Measurements from ENCODE around the gene MICU2.
A peak's percentile ranks its signal among the peaks of the same experiment; 100 is the strongest.
"Not testable (repeated sequence)": the region's sequence is repeated elsewhere in the genome, so short reads cannot be mapped to it uniquely, and the experiment has no call there.

The MICU2 gene

DNA sequence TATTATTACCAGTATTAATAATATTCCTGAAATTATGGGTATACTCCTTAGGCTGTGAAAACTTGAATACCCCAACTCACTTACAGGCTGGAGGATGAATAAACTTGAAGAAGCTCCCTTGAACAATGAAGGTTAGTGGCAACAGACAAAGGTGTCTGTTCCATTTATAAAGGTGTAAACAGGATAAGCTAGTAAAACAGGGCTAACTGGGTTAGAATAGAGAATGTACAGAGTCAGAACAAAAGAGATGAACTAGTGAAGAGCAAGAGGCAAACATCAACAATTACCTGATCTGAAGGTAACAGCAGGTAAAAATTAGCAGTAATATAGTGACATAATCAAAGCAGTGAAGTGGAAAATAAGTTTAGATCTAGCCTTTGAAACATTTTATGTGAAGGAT is 23.2 kb downstream of the MICU2 start:
- no peak overlapping the region for H3K4me3 Mint-ChIP-seq
- peaks cover 6% of the 10 kb centered on the region for H3K9me3 Mint-ChIP-seq
- DNase-seq: no peak
- H3K27ac Mint-ChIP-seq: peak overlapping the region; percentile 2
- peaks cover 32% of the 10 kb centered on the region for H3K36me3 Mint-ChIP-seq (ENCODE audit: low read depth)
- H3K27me3 Mint-ChIP-seq: no peaks in the 10 kb centered on the region
- peaks cover 50% of the 10 kb centered on the region for H3K4me1 Mint-ChIP-seq (ENCODE audit: low read depth)

DNA sequence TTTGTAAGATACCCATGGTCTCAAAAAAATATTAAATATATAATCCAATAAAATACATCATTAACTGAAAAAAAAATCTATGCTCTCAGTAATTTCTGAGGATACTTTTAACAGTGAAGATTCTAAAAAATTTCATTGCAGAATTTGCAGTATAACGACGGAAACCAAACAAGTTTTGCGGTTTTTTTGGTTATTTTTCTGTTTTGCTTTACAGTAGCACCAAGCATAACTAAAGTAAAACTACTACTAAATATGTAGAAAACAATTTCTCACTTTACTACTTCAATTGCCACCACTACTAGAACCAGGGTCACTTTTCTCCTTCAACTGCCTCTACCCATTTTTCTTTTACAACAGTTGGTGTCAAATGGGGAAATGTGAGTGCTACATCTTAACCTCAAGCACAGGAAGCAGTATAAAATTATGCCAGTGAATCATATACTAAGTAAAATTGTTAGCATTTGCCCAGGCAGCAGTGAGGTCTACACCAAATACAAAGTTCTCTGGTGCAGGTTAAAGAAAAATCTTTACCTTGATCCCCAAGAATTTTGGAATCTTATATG is 24.1 kb downstream of the MICU2 start:
- H3K36me3 Mint-ChIP-seq (ENCODE audit: low read depth): peaks cover 28% of the 10 kb centered on the region
- peaks cover 6% of the 10 kb centered on the region for H3K9me3 Mint-ChIP-seq
- no peak for DNase-seq
- peaks cover 53% of the 10 kb centered on the region for H3K4me1 Mint-ChIP-seq (ENCODE audit: low read depth)
- no peak overlapping the region for H3K4me3 Mint-ChIP-seq
- H3K27ac Mint-ChIP-seq: peak overlapping the region; percentile 53
- no peaks in the 10 kb centered on the region for H3K27me3 Mint-ChIP-seq

DNA sequence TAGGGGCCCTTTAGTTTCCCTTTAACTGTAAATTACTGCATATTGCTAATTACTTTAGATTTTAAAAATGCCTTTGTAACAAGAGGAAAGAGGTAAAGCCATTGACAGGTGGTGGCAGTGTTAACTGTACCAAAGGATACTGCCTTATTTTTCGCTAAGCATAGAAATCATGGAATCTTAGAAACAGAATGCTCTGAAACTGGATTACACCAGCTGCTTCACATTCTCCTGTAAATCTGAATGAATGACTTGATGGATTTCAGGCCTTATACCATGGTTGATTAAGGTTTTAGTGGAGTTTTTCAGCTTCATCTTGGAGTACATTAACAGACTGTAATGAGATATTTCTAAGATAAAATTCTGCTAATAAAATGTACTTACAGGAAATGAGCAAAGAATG is 25.2 kb downstream of the MICU2 start:
- Mint-ChIP-seq H3K4me1 (ENCODE audit: low read depth) (peaks cover 62% of the 10 kb centered on the region), H3K9me3 (peaks cover 6% of the 10 kb centered on the region), H3K36me3 (ENCODE audit: low read depth) (peaks cover 23% of the 10 kb centered on the region), H3K27me3 (no peaks in the 10 kb centered on the region), H3K27ac (no peak overlapping the region), H3K4me3 (no peak overlapping the region)
- no peak for DNase-seq

DNA sequence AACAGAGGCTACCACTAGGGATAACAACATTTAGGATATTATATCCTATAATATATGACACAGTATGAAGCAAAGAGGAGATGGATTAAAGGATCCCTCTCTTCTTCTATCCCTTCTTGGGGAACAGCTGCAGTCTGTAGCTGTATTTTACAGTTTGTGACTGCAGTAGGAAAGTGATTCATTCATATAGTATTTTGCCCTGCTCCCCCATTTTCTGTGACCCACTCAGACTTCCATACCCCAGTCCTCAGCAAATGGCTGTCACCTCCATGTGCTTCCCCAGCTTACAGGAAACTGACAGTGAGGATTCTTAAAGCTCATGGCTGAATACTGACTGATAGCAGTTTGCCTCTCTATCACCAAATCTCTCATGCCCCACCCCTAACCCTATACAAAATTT is 27.5 kb downstream of the MICU2 start:
- Mint-ChIP-seq H3K4me3 (no peak overlapping the region), H3K4me1 (ENCODE audit: low read depth) (peaks cover 56% of the 10 kb centered on the region), H3K36me3 (ENCODE audit: low read depth) (peaks cover 9% of the 10 kb centered on the region), H3K27me3 (no peaks in the 10 kb centered on the region), H3K27ac (no peak overlapping the region), H3K9me3 (no peaks in the 10 kb centered on the region)
- no peak for DNase-seq

DNA sequence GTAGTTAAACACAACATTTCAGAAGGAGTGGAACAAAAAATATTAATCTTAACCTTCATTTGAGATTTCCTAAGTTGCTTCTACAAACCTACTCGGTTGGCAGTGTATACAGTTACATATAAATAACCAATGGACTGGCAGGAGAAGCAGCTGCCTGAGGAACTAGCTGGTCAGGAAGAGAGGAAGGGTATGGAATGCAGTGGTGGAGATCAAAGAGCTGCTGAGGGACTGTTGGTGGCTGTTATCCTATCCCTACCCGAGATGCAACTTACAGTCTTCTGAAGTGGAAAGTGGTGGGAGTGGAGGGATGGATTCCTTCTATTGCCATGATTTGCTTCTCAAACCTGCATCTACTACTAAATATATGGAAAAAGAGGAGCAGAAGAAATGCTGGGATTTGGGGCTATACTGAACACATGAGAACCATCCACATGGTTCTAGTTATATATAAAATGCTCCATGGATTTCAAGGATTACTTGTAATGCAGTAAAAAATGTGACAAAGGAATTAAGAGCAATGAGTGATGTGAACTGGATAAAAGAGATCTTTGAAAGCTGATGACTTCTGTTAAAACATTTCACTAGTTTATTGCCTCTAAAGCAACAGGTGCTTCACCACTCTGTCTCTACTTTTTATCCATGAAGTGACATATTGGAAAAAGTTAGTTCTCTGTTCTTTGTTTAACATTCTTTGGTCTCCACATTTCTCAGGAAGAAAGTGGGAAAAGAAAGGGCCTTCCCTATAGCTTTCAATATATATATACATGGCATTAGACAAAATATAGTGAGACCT is 29.9 kb downstream of the MICU2 start:
- Mint-ChIP-seq H3K36me3 (ENCODE audit: low read depth) (peaks cover 5% of the 10 kb centered on the region), H3K4me1 (ENCODE audit: low read depth) (peaks cover 48% of the 10 kb centered on the region), H3K9me3 (no peaks in the 10 kb centered on the region), H3K27ac (no peak overlapping the region), H3K4me3 (no peak overlapping the region), H3K27me3 (no peaks in the 10 kb centered on the region)
- no peak for DNase-seq

DNA sequence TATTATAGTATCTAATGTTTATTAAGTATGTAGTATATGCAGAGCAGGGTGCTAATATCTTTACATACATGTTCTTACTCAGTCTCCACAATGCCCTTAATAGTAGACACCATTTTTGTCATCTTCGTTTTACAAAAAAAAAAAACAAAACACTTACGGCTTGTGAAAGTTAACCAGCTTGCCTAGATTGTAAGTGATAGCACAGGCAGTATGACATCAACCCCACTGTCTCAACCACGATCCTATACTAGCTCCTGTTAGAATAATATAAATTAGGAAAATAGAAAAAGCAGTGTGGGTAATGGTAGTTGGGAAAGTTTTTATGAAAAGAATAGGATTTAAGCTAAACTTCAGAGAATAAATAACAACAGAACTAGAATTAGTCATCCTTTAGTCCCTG is 34.3 kb downstream of the MICU2 start:
- Mint-ChIP-seq H3K27ac (no peak overlapping the region), H3K4me3 (no peak overlapping the region), H3K9me3 (no peaks in the 10 kb centered on the region), H3K36me3 (ENCODE audit: low read depth) (peaks cover 25% of the 10 kb centered on the region), H3K27me3 (no peaks in the 10 kb centered on the region), H3K4me1 (ENCODE audit: low read depth) (peaks cover 43% of the 10 kb centered on the region)
- no peak for DNase-seq

DNA sequence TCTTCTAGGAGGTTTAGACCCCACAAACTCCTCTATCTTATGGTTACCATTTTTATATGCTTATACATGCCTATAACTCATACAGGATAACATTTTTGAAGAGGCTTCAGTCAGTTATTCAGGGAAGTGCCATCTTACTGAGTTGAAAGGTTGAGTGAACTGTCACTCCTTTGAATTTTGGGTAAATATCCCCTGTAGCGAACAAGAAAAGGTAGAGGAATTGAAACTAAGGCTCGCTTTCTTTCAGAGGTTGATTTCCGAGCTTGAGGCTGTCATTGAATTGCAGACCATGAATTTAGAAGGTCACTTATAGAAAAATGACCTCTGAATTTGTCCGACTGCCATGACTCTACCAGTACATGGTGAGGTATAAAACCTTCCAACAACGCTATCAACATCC is 35.1 kb downstream of the MICU2 start:
- DNase-seq: no peak
- H3K27ac Mint-ChIP-seq: no peak overlapping the region
- H3K27me3 Mint-ChIP-seq: no peaks in the 10 kb centered on the region
- no peak overlapping the region for H3K4me3 Mint-ChIP-seq
- peaks cover 34% of the 10 kb centered on the region for H3K4me1 Mint-ChIP-seq (ENCODE audit: low read depth)
- H3K9me3 Mint-ChIP-seq: no peaks in the 10 kb centered on the region
- peaks cover 33% of the 10 kb centered on the region for H3K36me3 Mint-ChIP-seq (ENCODE audit: low read depth)

DNA sequence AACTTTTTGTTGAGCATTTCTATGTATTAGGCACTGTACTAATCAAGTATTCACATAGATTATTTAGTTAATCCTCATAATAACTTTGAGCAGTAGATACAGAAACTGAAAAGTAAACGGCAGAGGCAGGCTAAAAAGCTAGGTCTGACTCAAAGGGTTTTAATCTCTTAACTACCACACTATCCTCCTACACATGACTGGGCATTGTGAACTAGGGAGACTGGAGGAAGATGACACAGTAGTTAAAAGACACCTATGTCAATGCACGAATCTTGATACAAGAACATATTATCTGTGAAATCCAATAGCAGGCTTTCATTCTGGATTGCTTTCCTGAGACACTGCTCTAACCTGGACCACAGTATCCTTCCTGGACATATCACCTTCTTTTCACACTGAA is 36.3 kb downstream of the MICU2 start:
- Mint-ChIP-seq H3K4me3 (no peak overlapping the region), H3K27ac (peak overlapping the region; percentile 63), H3K27me3 (no peaks in the 10 kb centered on the region), H3K4me1 (ENCODE audit: low read depth) (peaks cover 33% of the 10 kb centered on the region), H3K9me3 (peaks cover under 1% of the 10 kb centered on the region), H3K36me3 (ENCODE audit: low read depth) (peaks cover 44% of the 10 kb centered on the region)
- no peak for DNase-seq

DNA sequence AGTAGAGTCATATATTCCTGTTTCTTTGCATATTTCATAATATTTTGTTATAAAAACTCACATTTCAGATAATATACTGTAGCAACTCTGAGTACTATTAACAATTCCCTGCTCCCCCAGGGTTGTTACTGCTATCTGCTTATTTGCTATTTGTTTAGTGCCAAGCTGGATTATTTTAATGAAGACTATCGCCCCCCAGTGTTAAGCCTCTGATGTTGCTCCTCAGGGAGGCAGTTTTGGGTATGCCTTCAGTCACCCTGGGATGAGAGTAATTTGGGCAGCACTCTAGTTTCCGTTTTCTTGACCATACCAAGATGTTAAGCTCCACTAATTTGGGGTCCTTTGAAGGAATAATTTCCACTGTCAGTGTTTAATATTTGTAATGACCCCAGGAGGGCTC is 46.0 kb downstream of the MICU2 start:
- no peaks in the 10 kb centered on the region for H3K27me3 Mint-ChIP-seq
- no peak for DNase-seq
- H3K4me3 Mint-ChIP-seq: no peak overlapping the region
- peaks cover 2% of the 10 kb centered on the region for H3K9me3 Mint-ChIP-seq
- H3K27ac Mint-ChIP-seq: no peak overlapping the region
- H3K4me1 Mint-ChIP-seq (ENCODE audit: low read depth): peaks cover 3% of the 10 kb centered on the region
- H3K36me3 Mint-ChIP-seq (ENCODE audit: low read depth): peaks cover 83% of the 10 kb centered on the region

DNA sequence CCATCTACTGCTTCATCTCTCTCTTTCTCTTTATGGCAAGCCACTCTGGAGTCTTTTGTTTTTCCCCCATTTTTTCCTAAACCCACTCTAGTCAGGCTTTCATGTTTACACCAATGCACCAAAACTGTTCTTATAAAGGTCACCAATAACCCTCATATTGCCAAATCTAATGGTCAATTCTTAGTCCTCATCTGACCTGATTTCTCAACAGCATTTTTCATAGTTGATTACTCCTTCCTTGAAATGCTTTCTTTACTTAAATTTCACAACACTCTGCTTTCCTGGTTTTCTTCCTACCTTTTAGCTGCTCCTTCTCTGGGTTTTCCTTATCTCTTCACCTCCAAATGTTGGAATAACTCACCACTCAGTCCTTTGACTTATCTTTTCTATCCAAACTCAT is 47.9 kb downstream of the MICU2 start:
- H3K27me3 Mint-ChIP-seq: no peaks in the 10 kb centered on the region
- H3K27ac Mint-ChIP-seq: no peak overlapping the region
- H3K4me1 Mint-ChIP-seq (ENCODE audit: low read depth): peaks cover 3% of the 10 kb centered on the region
- H3K4me3 Mint-ChIP-seq: no peak overlapping the region
- no peaks in the 10 kb centered on the region for H3K9me3 Mint-ChIP-seq
- no peak for DNase-seq
- peaks cover 75% of the 10 kb centered on the region for H3K36me3 Mint-ChIP-seq (ENCODE audit: low read depth)

DNA sequence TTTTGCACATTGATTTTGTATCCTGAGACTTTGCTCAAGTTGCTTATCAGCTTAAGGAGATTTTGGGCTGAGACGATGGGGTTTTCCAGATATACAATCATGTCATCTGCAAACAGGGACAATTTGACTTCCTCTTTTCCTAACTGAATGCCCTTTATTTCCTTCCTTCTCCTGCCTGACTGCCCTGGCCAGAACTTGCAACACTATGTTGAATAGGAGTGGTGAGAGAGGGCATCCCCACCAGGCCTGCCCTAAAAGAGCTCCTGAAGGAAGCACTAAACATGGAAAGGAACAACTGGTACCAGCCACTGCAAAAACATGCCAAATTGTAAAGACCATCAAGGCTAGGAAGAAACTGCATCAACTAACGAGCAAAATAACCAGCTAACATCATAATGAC is 50.7 kb downstream of the MICU2 start:
- not testable (repeated sequence) for DNase-seq; H3K27me3 Mint-ChIP-seq; H3K9me3 Mint-ChIP-seq; H3K4me3 Mint-ChIP-seq; H3K27ac Mint-ChIP-seq; H3K4me1 Mint-ChIP-seq (ENCODE audit: low read depth)
- peaks cover 61% of the 10 kb centered on the region for H3K36me3 Mint-ChIP-seq (ENCODE audit: low read depth)

DNA sequence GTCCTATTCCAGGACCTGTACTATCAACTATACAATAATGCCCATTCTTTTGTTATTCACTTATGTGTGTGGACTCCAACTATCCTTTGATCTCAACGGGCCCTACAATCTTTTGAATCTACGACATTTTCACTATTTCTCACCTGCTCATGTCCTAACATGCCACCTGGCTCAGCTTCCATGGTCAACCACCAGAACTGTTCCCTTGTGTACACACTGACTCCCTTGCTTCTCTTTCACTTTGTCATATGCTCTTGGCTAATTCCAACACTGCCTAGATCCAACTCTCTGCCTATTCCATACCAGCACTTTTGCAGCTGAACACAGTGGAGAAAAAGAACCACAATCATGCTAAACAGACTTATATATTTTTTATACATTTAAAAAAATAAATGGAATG is 53.1 kb downstream of the MICU2 start:
- no peak for DNase-seq
- H3K36me3 Mint-ChIP-seq (ENCODE audit: low read depth): peaks cover 52% of the 10 kb centered on the region
- no peak overlapping the region for H3K4me3 Mint-ChIP-seq
- peak overlapping the region; percentile 2 for H3K27ac Mint-ChIP-seq
- H3K4me1 Mint-ChIP-seq (ENCODE audit: low read depth): peaks cover 11% of the 10 kb centered on the region
- no peaks in the 10 kb centered on the region for H3K9me3 Mint-ChIP-seq
- H3K27me3 Mint-ChIP-seq: no peaks in the 10 kb centered on the region

DNA sequence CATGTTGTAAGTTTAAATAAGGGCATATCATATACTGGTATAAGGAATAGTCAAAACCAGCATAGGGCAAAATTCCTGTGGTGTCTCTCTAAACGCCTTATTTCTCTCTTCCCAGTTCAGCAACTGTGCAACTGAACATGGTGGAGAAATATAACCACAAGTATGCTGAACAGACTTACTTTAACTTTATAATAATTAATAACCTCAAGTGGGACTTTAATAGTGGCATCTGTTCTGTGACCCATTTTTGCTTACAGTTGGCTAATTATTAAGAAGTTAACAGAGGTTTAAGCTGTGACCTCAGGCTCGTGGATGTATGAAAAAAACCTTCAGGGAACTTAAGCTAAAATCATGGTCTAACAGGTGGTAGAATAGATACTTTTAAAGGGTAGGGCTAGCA is 54.3 kb downstream of the MICU2 start:
- Mint-ChIP-seq H3K4me3 (no peak overlapping the region), H3K27ac (no peak overlapping the region), H3K27me3 (no peaks in the 10 kb centered on the region), H3K36me3 (ENCODE audit: low read depth) (peaks cover 54% of the 10 kb centered on the region), H3K9me3 (no peaks in the 10 kb centered on the region), H3K4me1 (ENCODE audit: low read depth) (peaks cover 16% of the 10 kb centered on the region)
- DNase-seq: no peak

DNA sequence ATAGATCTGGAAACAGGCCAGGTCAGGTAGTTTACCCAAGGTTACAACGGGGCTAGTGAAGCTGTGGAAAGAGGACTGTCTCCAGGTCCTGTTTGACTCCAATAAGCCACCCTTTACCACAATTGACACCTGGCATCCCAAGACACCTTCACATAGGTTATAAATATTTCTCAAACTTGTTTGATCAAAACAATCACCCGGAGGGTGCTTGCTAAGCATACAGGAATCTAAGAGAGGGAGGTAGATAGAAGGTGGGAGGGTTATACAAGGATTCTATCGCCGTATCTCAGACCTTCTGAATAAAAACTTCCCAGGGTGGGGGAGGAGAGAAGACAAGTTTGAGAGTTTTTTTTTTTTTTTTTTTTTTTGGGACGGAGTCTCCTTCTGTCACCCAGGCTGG is 55.4 kb downstream of the MICU2 start:
- Mint-ChIP-seq H3K27ac (no peak overlapping the region), H3K4me1 (ENCODE audit: low read depth) (peaks cover 25% of the 10 kb centered on the region), H3K36me3 (ENCODE audit: low read depth) (peaks cover 53% of the 10 kb centered on the region), H3K9me3 (no peaks in the 10 kb centered on the region), H3K4me3 (no peak overlapping the region), H3K27me3 (no peaks in the 10 kb centered on the region)
- DNase-seq: no peak

DNA sequence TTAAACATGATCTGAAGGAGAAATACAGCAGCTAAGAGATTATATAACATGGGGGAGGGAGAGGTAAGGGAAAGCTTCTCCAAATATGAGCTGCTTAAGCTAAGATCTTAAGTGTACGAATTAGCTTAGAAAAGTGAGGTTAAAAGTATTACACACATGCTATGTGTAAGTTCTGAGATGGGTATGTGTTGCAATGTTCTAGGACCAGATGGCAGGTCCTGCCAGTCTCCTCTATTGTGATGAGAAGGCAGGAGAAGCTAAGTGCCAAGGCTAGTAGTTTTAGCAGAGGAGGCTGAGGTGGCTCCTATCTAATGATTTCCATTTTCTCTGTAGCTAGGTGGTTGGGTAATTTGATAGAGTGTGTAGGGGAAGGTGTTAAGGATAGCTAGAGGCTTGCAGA is 57.6 kb downstream of the MICU2 start:
- Mint-ChIP-seq H3K27ac (no peak overlapping the region), H3K4me1 (ENCODE audit: low read depth) (peaks cover 36% of the 10 kb centered on the region), H3K27me3 (no peaks in the 10 kb centered on the region), H3K9me3 (no peaks in the 10 kb centered on the region), H3K4me3 (no peak overlapping the region), H3K36me3 (ENCODE audit: low read depth) (peaks cover 41% of the 10 kb centered on the region)
- no peak for DNase-seq
